ENCODE measurements around the gene ZFP37. TPM values are rescaled to one million over a fixed set of nuclear protein-coding genes. Genes with fewer than 3 reads are reported as not detected.
"Not testable (repeated sequence)": the region's sequence is repeated elsewhere in the genome, so short reads cannot be mapped to it uniquely, and the experiment has no call there.

ZFP37 gene
- total RNA-seq, result 1 to 10 TPM; 3.6 to 4.4 TPM
- long read RNA-seq, donor 1, partial matches to known transcripts, result 0 of 3 reads
- long read RNA-seq, donor 1, other reads (novel, unspliced or antisense), result 2 of 3 reads
- long read RNA-seq, donor 2, partial matches to known transcripts, result 0 of 2 reads
- long read RNA-seq, donor 2, other reads (novel, unspliced or antisense), result 0 of 2 reads

- DNase-seq (ENCODE audit: low spot score), result peak; percentile 97
- intact Hi-C loops (cut with DNase I), result no loop called here
These were observed at the start of gene ZFP37 for GRCh38 chr9:113056191-113057106. Gene ZFP37 (minus strand): TSS chr9:113056724. CDS start chr9:113056688, 36 bp downstream.

GRCh38 chr9:113105345-113105744 is 48.8 kb upstream of the ZFP37 start:
- DNase-seq (ENCODE audit: low spot score); intact Hi-C loops (cut with DNase I): not testable (repeated sequence)

GRCh38 chr9:113095561-113095960 is 39.0 kb upstream of the ZFP37 start:
- intact Hi-C loops (cut with DNase I), result no loop called here
- DNase-seq (ENCODE audit: low spot score), result no peak

- intact Hi-C loops (cut with DNase I), result not testable (repeated sequence)
- peak; percentile 76 for DNase-seq (ENCODE audit: low spot score)
These were observed 33.4 kb upstream of the ZFP37 start for GRCh38 chr9:113089924-113090323.

GRCh38 chr9:113089143-113089505 is 32.6 kb upstream of the ZFP37 start:
- intact Hi-C loops (cut with DNase I), result not testable (repeated sequence)

GRCh38 chr9:113088456-113089142 is 32.1 kb upstream of the ZFP37 start:
- DNase-seq (ENCODE audit: low spot score), result peak; percentile 72
- intact Hi-C loops (cut with DNase I), result not testable (repeated sequence)

More at GRCh38 chr9:113089143-113089505, 32.6 kb upstream of the ZFP37 start:
- DNase-seq (ENCODE audit: low spot score), result not testable (repeated sequence)

- DNase-seq (ENCODE audit: low spot score); intact Hi-C loops (cut with DNase I): not testable (repeated sequence)
These were observed 6.4 kb upstream of the ZFP37 start for GRCh38 chr9:113062932-113063310.

- DNase-seq (ENCODE audit: low spot score); intact Hi-C loops (cut with DNase I): not testable (repeated sequence)
These were observed 5.9 kb upstream of the ZFP37 start for GRCh38 chr9:113062256-113062931.

GRCh38 chr9:113061072-113061850 is 4.7 kb upstream of the ZFP37 start:
- intact Hi-C loops (cut with DNase I); DNase-seq (ENCODE audit: low spot score): not testable (repeated sequence)

- peak; percentile 82 for DNase-seq (ENCODE audit: low spot score)
- intact Hi-C loops (cut with DNase I), result not testable (repeated sequence)
These were observed 3.2 kb upstream of the ZFP37 start for GRCh38 chr9:113059581-113060284.

GRCh38 chr9:113057193-113057592 is 669 bp upstream of the ZFP37 start:
- intact Hi-C loops (cut with DNase I), result no loop called here
- DNase-seq (ENCODE audit: low spot score), result no peak

GRCh38 chr9:113042884-113043657 is 13.5 kb downstream of the ZFP37 start:
- DNase-seq (ENCODE audit: low spot score), result no peak
- intact Hi-C loops (cut with DNase I), result no loop called here

GRCh38 chr9:113026200-113026599 is 30.3 kb downstream of the ZFP37 start:
- intact Hi-C loops (cut with DNase I), result no loop called here
- no peak for DNase-seq (ENCODE audit: low spot score)

- intact Hi-C loops (cut with DNase I), result no loop called here
- DNase-seq (ENCODE audit: low spot score), result no peak
These were observed 38.3 kb downstream of the ZFP37 start for GRCh38 chr9:113018247-113018646.

- intact Hi-C loops (cut with DNase I), result loop anchor here in 1 of 2 donors (1.0 kb wide), 1 partner anchor 36 kb away; no protein-coding TSS in a partner anchor
- DNase-seq (ENCODE audit: low spot score), result no peak
These were observed 44.0 kb downstream of the ZFP37 start for GRCh38 chr9:113012492-113012891.

- intact Hi-C loops (cut with DNase I), result loop anchor here in 1 of 2 donors (1.0 kb wide), 1 partner anchor 36 kb away; no protein-coding TSS in a partner anchor
These were observed 44.6 kb downstream of the ZFP37 start, which contains the start of gene ZNF883 for GRCh38 chr9:113011911-113012381. Gene ZNF883 (minus strand): TSS chr9:113012192.

GRCh38 chr9:113005777-113006176 is 50.7 kb downstream of the ZFP37 start:
- intact Hi-C loops (cut with DNase I), result no loop called here
- no peak for DNase-seq (ENCODE audit: low spot score)

More at GRCh38 chr9:113011911-113012381, 44.6 kb downstream of the ZFP37 start, which contains the start of gene ZNF883:
- DNase-seq (ENCODE audit: low spot score), result peak; percentile 82

Data from posterior vena cava (tissue), 2 donors.